ENCODE results near the gene DCAF8.

DCAF8 gene

GRCh38 chr1:160168609-160169369, 93.6 kb downstream of the DCAF8 start:
- DNase-seq (ENCODE audit: extremely low read depth, low read depth) = no peak
- no peak overlapping the region for H3K4me3 ChIP-seq (replicated peaks; ENCODE audit: low read depth, low read length)
- TF ChIP-seq, protein P1, sequence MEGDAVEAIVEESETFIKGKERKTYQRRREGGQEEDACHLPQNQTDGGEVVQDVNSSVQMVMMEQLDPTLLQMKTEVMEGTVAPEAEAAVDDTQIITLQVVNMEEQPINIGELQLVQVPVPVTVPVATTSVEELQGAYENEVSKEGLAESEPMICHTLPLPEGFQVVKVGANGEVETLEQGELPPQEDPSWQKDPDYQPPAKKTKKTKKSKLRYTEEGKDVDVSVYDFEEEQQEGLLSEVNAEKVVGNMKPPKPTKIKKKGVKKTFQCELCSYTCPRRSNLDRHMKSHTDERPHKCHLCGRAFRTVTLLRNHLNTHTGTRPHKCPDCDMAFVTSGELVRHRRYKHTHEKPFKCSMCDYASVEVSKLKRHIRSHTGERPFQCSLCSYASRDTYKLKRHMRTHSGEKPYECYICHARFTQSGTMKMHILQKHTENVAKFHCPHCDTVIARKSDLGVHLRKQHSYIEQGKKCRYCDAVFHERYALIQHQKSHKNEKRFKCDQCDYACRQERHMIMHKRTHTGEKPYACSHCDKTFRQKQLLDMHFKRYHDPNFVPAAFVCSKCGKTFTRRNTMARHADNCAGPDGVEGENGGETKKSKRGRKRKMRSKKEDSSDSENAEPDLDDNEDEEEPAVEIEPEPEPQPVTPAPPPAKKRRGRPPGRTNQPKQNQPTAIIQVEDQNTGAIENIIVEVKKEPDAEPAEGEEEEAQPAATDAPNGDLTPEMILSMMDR (IDR thresholded peaks at IDR 0.05; ENCODE audit: low read depth, low read length, missing control alignments) = no peak

DNA sequence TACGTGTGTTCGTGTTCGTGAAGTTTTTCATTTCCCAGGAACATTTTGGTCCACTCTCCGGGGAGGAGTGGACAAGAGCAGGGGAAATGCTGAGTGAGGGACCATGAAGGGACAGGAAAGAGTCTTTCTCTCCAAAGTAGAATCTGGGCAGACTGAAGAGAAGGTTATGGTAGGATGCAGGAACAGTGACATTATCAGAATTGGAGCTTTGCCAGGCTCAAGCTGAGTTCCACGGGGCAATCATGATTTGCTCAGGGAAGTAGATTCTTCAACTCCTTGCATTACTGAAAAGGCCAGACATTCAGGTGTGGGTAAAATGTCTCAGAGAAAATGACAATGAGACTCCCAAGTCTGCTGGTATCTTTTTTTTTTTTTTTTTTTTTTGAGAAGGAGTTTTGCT, 94.3 kb downstream of the DCAF8 start:
- no peak overlapping the region for H3K4me3 ChIP-seq (replicated peaks; ENCODE audit: low read depth, low read length)
- DNase-seq (ENCODE audit: extremely low read depth, low read depth) = no peak
- TF ChIP-seq, protein P1 (IDR thresholded peaks at IDR 0.05; ENCODE audit: low read depth, low read length, missing control alignments) = no peak

DNA sequence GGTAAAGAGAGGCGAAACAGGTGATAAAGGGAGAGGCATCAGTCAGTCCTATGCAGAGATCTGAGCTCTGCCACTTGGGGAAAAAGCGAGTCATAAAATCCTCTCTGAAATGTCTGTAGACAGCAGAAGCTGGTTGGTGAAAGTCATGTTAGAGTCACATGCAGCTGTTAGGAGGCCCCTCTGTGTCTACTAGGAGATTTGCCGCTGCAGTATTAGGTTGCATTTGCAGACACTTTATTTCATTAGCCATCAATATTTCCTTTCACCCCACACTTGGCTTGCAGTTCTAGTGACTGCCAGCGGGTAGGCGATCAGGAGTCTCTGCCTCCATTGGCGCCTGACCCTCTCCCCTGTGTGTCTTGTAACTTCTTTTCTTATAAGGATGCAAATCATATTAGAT, 94.8 kb downstream of the DCAF8 start:
- TF ChIP-seq, protein P1 (IDR thresholded peaks at IDR 0.05; ENCODE audit: low read depth, low read length, missing control alignments) = no peak
- H3K4me3 ChIP-seq (replicated peaks; ENCODE audit: low read depth, low read length) = no peak overlapping the region
- DNase-seq (ENCODE audit: extremely low read depth, low read depth) = no peak

GRCh38 chr1:160167056-160167455, 95.3 kb downstream of the DCAF8 start:
- TF ChIP-seq, protein P1 (IDR thresholded peaks at IDR 0.05; ENCODE audit: low read depth, low read length, missing control alignments) = no peak
- DNase-seq (ENCODE audit: extremely low read depth, low read depth) = no peak

DNA sequence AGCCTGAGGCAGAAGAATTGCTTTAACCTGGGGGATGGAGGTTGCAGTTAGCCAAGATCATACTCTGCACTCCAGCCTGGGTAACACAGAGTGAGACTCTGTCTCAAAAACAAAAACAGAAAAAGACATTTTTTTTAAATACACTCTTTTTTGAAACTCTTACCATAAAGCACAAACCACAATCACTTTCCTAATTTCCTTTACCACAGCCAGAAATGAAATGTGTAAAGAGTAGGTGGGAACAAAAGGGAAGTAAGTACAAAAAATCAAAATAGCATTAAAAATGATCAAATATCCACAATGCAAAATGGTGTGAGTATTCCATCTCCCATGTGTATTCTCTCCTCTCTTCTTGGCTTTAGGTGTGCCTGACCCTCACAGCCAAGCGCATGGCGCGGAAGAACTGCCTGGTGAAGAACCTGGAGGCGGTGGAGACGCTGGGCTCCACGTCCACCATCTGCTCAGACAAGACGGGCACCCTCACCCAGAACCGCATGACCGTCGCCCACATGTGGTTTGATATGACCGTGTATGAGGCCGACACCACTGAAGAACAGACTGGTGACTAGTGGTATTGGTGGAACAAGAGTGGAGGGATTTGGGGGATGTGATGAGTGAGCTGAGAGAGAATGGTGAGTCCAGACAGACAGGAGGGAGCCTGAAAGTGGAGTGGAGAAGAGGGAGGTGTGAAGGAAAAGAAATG, 96.0 kb downstream of the DCAF8 start:
- TF ChIP-seq, protein P1 (IDR thresholded peaks at IDR 0.05; ENCODE audit: low read depth, low read length, missing control alignments) = no peak
- no peak overlapping the region for H3K4me3 ChIP-seq (replicated peaks; ENCODE audit: low read depth, low read length)
- no peak for DNase-seq (ENCODE audit: extremely low read depth, low read depth)

More at GRCh38 chr1:160167056-160167455, 95.3 kb downstream of the DCAF8 start:
- no peak overlapping the region for H3K4me3 ChIP-seq (replicated peaks; ENCODE audit: low read depth, low read length)
